GM11168 (cell line): Measurements from ENCODE around the gene TMEM100.
"Not testable (repeated sequence)": the region's sequence is repeated elsewhere in the genome, so short reads cannot be mapped to it uniquely, and the experiment has no call there.

Experiments used
- in situ Hi-C: fragments of 300-500 bp; cut with MboI; formaldehyde crosslinking; loops from one replicate; pipeline ENCODE4 v1.12.0; 2022; ENCODE audit warnings: low sequenced_read_pairs; ENCODE audit not compliant: unreplicated experiment

The TMEM100 gene

DNA sequence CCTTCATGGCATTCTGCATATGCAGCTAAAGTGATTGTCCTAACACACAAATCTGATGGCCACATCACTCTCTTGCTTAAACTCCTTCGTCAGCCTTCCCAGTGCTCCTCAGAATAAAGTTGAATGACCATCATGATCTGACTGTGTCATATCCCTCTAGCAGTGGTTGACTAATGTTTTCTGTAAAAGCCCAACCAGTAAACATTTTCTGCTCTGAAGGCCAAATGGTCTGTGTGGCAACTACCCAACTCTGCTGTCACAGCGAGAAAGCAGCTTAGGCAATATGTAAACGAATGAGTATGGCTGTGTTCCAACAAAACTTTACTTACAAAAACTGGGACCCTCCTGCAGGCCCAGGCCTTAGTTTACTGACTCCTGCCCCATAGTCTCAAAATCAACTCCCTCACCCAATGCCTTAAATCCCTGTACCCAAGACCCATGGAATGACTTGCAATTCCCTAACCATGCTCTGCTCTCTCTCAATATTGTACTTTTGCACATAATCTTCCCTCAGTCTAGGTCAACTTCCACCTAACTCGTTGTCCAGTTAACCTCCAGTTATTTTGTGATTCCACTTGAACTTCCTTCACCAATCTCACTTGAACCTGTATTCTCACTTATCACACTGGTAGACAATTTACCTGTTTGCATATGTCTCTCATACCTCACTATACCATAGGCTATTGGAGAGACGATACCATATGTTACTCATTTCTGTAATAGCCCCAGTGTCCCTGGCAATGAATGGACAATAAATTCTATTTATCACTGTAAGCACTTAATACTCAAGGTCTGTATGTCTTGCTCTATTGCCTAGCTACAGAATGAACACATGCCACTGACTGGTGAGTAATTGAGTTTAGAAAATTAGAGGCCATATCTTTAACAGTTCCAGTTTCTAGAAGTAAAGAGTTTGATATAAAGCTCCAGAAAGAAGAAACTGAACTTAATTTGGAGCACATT, 29.1 kb downstream of the TMEM100 start:
- in situ Hi-C loops = no loop called here

DNA sequence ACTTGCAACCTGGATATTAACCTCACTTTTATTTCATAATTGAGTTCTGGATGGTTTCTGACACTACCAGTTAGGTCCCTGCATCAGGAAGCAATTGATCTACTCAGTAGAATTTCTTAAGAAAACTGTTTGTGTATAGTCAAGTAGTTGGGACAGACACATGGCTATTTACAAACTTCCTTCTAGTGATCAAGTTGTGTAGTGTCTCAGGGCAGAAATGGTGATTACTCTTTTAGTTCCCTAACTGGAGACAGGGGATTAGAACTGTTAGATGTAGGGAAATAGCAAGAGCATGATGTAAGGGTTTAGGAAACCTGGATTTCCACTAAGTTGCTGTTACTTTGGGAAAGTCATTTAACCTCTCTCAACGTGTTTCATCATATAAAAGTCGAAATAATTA, 30.4 kb downstream of the TMEM100 start:
- in situ Hi-C loops = no loop called here

DNA sequence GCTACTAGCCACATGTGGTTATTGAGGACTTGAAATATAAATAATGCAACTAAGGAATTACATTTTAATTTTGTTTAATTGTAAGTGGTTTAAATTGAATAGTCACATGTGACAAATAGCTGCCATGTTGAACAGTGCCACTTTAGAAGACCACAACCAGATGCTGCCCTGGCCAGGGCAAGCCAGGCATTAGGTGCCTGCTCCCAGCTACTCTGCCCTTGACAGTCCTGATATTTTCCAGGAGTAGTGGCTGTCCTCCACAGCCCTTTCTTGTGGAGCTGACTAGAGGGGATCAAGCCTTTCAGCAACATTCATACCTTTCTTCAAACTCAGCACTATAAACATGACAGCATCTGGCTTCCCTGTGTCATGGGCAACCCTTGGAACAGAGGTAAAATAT, 31.0 kb downstream of the TMEM100 start:
- in situ Hi-C loops = no loop called here

DNA sequence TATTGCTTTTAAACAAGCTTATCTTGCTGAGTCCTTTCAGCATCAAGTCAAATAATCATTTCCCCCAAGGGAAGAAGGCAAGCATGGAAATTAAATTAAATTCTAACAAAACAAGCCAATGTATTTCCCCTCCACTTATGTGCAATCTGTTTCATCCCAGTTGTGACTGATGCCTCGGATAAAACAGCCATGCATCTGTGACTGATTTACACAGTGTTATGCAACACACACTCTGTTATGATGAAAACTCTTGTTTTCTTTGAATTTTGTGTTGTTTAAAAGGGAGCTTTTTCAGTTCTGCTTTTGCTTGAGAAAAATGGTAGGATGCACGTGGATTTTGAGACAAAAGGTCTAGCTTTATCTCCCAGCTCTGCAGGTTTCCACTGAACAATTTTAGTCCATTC, 32.6 kb downstream of the TMEM100 start:
- in situ Hi-C loops = no loop called here

DNA sequence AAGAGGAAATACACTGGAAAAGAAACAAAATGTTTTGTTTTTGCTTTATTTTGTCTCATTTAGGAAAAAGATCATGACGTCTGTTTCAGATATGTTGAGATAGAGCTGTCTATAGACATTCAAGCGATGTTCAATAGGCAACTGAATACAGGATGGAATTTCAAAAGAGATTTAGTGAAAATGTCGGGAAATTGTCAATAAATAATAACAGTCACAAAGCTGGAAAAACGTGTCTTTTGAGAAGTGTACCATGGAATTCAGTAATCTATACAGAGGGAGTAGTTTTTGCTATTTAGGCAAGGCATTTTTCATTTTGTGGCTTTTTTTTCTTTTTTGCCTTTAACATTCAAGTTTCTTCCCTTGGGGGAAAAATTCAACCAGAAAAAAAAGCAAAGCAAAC, 33.0 kb downstream of the TMEM100 start:
- in situ Hi-C loops = no loop called here

DNA sequence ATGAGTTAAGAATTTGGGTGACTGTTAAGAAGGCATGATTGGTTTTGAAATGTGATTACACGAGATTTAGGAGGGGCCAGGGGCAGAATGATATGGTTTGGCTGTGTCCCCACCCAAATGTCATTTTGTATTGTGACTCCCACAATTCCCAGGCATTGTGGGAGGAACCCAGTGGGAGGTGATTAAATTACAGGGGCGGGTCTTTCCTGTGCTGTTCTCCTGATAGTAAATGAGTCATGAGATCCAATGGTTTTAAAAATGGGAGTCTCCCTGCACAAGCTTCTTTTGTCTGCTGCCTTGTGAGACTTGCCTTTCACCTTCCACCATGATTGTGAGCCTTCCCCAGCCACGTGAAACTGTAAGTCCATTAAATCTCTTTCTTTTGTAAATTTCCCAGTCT, 34.6 kb downstream of the TMEM100 start:
- in situ Hi-C loops = no loop called here

DNA sequence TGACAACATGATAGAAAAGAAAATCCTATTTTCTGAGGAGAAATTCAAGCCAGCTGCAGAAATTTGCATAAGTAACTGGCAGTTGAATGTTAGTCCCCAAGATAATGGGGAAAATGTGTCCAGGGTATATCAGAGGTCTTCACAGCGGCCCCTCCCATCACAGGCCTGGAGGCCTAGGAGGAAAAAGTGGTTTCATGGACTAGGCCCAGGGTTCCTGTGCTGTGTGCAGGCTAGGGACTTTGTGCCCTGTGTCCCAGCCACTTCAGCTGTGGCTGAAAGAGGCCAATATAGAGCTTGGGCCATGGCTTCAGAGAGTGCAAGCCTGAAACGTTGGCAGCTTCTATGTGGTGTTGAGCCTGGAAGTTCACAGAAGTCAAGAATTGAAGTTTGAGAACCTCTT, 35.6 kb downstream of the TMEM100 start:
- in situ Hi-C loops = no loop called here

DNA sequence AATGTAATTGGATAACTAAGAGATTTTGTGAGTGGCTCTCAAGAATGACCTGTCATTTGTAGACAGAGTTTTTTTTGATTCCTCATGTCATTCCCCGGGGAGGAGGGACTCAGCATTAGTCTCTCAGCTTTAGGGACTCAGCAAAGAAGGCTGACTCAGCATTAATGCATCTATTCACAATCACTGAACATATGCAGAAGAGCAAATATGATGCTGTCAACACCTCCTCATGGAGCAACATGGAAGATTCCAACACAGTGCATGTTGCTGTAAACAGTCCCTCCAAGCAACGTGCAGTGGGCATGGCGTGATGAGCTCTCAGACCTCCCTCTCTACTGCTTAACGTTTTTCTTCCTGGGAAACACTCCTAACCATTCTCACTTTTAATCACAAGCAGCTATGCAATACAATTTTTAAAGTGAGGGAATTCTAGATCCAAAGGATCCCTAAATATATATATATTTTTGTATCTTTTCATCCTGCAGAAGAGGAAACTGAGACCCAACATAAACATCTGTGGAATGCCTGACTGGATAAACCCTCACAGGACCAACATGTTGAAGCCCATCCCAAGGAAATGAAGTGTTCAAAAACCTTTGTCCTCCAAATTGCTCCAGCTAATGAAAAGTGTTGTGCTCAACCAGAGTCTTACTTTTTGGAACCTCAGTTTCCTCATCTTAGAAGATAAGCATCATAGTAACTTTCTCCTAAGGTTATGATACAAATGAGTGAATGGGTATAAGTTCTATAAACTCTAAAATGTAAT, 38.9 kb downstream of the TMEM100 start:
- in situ Hi-C loops = no loop called here

DNA sequence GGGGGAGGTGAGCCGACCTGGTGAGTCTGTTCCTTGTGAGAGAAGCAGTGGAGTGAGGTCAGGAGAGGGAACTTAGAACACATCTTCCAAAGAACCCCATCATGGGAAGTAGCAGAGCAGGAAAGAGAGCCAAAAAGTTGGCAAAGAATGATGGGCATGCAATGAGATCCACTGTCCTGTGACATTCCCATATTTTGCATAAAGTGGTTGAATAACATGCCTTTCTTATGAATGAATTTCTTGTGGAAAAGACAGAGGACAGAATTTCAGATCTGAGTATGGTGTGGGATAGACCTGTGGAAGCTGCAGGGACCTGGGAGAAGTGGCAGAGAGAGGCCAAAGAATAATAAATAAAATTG, 41.3 kb downstream of the TMEM100 start:
- in situ Hi-C loops = no loop called here

DNA sequence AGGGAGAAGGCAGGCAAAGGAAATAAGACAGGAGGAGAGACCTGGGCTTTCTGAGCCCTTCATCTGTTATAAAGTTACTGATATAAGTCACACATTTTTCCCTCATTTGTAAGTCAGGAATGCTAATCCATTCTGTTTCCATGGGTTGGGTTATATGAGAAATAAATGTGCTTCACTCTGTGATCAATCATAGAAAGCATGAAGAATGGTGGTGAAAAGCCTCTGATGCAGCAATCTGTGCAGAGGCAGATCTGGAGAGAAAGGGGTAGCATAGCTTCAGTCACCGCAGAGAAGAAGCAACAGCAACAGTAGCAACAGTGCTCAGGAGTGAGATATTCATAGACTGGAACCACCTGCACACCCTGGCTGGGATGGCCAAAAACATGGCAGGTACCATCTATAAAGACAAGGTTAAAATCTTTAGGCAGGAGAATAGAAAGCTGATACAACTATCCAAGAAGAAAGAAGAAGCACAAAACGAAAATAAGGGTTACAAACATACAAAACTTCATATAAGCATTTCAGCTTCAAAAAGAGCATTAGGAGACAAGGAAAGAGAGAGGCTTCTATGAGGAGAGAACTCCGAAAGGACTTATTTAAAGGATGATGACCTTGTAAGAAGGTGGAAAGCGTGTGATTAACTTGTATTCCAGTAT, 41.9 kb downstream of the TMEM100 start:
- in situ Hi-C loops = no loop called here

DNA sequence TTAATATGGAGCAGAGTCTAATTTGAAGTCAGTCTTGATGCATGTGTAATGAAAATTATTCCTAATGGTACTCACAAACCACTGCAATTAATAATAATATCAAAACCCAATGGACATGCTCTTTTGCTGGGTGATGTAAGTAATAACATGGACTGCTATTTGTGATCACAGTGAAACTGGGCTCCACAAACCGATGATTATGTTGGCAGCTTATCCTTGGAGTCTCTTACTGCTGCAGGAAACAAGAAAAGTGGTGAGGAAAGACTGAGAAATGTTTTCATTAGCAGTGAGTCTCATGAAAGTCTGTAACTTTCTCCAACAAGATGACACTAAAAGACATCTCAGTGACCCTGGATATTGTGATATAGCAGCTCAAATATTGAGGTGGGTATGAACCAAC, 45.2 kb downstream of the TMEM100 start:
- in situ Hi-C loops = no loop called here

DNA sequence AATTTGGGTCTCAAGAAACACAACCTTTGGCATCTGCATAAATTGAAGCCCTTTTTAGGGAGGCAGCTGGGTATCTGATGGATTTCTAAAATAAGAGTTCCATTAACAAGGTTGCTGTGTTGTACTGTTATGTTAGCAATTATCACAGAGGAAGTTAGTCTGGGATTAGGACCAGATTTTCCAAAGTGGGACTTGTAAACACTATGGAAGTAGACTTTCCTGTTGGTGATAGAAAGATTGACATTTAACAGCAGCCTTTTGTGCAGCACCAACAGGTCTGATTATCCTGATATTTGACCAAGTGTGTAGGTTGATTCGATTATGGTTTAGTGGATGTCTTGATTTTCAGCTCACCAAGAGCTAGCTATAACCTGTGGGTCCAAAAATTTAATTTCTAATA, 46.4 kb downstream of the TMEM100 start:
- in situ Hi-C loops = no loop called here

DNA sequence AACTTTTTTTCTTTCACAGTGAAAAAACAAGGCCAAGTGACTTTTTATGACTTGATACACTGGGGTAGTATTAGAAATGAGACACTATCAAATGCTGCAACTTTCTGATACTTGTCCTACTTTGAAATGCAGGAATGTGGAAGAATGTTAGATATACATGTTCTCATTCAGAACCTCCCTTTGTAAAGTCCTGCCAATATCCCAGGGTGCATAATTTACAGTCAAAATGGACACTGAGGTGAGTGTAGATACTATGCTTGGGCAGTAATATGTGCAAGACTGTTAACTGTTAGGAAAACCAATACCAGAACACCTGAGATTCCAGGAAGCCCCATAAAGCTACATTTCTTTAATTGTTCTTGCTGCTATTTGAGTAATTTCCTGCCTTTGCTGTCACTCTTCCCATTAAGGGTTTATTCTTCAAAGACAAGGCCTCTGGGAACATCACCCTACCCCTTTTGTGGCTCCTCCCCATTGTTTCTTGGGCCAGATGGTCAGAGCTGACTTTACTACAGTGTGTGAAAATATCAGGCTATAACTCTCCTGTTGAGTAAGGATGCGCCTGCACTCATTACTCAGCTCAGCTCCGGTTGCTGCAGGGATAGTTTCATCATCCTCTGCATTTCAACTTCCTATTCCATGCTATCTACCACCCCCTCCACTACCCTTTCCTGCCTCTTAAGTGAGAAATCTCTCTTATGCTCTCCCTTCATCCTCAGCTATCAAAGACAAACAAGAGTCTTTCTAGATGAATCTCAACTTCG, 48.7 kb downstream of the TMEM100 start:
- in situ Hi-C loops = no loop called here

DNA sequence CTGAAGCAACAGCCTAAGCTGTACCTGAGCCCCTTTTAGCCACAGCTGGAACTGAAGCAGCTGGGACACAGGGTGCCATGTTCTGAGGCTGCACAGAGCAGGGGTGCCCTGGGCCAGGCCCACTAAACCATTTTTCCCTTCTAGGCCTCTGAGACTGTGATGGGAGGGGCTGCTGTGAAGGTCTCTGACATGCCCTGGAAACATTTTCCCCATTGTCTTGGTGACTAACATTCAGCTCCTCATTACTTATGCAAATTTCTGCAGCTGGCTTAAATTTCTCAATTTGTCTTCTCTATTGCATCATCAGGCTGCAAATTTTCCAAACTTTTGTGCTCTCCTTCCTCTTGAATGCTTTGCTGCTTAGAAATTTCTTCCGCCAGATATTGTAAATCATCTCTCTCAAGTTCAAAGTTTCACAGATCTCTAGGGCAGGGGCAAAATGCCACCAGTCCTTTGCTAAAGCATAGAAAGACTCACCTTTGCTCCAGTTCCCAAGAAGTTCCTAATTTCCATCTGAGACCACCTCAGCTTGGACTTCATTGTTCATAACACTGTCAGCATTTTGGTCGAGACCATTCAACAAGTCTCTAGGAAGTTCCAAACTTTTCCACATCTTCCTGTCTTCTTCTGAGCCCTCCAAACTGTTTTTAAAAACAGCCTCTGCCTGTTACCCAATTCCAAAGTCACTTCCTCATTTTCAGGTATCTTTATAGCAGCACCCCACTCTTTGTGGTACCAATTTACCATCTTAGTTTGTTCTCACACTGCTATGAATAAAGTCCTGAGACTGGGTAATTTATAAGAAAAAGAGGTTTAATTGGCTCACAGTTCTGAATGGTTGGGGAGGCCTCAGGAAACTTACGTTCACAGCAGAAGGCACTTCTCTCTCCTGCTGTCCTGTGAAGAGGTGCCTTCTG, 49.8 kb downstream of the TMEM100 start:
- in situ Hi-C loops = no loop called here

DNA sequence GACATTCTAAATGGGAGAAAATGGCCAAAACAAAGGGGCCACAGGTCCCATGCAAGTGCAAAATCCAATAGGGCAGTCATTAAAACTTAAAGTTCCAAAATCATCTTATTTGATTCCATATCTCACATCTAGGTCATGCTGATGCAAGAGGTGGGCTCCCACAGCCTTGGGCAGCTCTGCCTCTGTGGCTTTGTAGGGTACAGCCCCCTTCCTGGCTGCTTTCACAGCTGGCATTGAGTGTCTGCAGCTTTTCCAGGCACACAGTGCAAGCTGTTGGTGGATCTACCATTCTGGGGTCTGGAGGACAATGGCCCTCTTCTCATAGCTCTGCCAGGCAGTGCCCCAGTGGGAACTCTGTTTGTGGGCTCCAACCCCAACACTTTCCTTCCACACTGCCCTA, 50.7 kb downstream of the TMEM100 start:
- in situ Hi-C loops = not testable (repeated sequence)
